Measurements from ENCODE around the gene PTPRJ.

Gene PTPRJ

GRCh38 chr11:47986219-47986618 is 5.9 kb downstream of the PTPRJ start:
- Histone ChIP-seq H4K20me1 (ENCODE audit: control insufficient read depth, insufficient read depth, low read depth, low read length) (no peaks in the 10 kb centered on the region), H3K36me3 (ENCODE audit: control insufficient read depth, low read length) (no peaks in the 10 kb centered on the region), H3K27ac (ENCODE audit: low read depth, low read length) (no peak overlapping the region), H3K4me3 (ENCODE audit: low read length) (no peak overlapping the region), H3K27me3 (ENCODE audit: control insufficient read depth, low read length) (peaks cover 14% of the 10 kb centered on the region), H3K4me2 (ENCODE audit: low read length) (no peak overlapping the region), H3K9me2 (replicated peaks; ENCODE audit: control insufficient read depth, low read length) (no peaks in the 10 kb centered on the region), H3K4me1 (ENCODE audit: control insufficient read depth, low read length) (peaks cover 28% of the 10 kb centered on the region), H3K9me3 (ENCODE audit: control insufficient read depth, insufficient read depth, low read length) (no peaks in the 10 kb centered on the region), H3K79me2 (ENCODE audit: control insufficient read depth, low read length) (no peaks in the 10 kb centered on the region), H3F3A (ENCODE audit: control insufficient read depth, insufficient read depth) (peaks cover 4% of the 10 kb centered on the region; the same call in 1 of the 2 replicates)
- TF ChIP-seq EZH2phosphoT487 (IDR thresholded peaks at IDR 0.05; ENCODE audit: borderline replicate concordance, low read length) (no peak), CTCF (IDR thresholded peaks at IDR 0.05; ENCODE audit: low read depth, low read length, poor library complexity, severe bottlenecking) (no peak)

DNA sequence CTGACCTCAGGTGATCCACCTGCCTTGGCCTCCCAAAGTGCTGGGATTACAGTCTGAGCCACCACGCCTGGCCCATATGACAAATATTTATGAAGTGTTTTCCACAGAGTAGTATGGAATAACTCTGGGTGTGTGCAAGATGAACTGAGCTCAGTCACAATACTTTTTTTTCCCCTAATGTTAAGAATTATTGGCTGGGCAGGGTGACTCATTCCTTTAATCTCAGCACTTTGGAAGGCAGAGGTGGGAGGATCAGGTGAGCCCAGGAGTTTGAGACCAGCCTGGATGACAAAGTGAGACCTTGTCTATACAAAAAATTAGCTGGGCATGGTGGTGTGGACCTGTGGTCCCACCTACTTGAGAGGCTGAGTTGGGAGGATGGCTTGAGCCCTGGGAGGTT is 6.4 kb downstream of the PTPRJ start:
- H3K9me2 ChIP-seq (replicated peaks; ENCODE audit: control insufficient read depth, low read length) = no peaks in the 10 kb centered on the region
- no peaks in the 10 kb centered on the region for H3K9me3 ChIP-seq (ENCODE audit: control insufficient read depth, insufficient read depth, low read length)
- peaks cover 4% of the 10 kb centered on the region; the same call in 1 of the 2 replicates for H3F3A ChIP-seq (ENCODE audit: control insufficient read depth, insufficient read depth)
- H3K4me1 ChIP-seq (ENCODE audit: control insufficient read depth, low read length) = peaks cover 30% of the 10 kb centered on the region
- H3K79me2 ChIP-seq (ENCODE audit: control insufficient read depth, low read length) = no peaks in the 10 kb centered on the region
- no peak overlapping the region for H3K4me3 ChIP-seq (ENCODE audit: low read length)
- H4K20me1 ChIP-seq (ENCODE audit: control insufficient read depth, insufficient read depth, low read depth, low read length) = no peaks in the 10 kb centered on the region
- no peak overlapping the region for H3K27ac ChIP-seq (ENCODE audit: low read depth, low read length)
- no peaks in the 10 kb centered on the region for H3K36me3 ChIP-seq (ENCODE audit: control insufficient read depth, low read length)
- TF ChIP-seq EZH2phosphoT487 (IDR thresholded peaks at IDR 0.05; ENCODE audit: borderline replicate concordance, low read length) = no peak
- no peak for TF ChIP-seq CTCF (IDR thresholded peaks at IDR 0.05; ENCODE audit: low read depth, low read length, poor library complexity, severe bottlenecking)
- H3K4me2 ChIP-seq (ENCODE audit: low read length) = no peak overlapping the region
- H3K27me3 ChIP-seq (ENCODE audit: control insufficient read depth, low read length) = peaks cover 8% of the 10 kb centered on the region

DNA sequence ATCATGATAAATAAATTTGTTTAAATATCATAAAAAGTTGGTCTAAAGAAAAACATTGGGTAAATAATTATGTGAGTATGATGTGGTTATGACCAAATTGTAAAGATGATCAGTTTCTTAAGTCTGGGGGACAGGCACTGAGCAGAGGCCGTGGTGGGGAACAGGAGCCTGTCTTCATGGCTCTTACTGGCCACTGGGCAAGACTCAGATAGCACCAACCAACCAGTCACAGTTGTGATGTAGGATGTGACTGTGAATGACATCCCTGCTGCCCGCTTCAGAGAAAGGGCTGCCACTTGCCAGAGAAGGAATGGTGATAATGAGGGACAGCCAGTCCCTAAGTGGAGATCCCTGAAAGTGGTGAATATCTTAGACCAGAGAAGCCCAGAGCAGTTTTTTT is 7.0 kb downstream of the PTPRJ start:
- 0 out of 2 replicates have a peak overlapping the region, but pooled peaks have one; percentile 15 for H3K27ac ChIP-seq (ENCODE audit: low read depth, low read length)
- peak overlapping the region; percentile 69 for H3K4me2 ChIP-seq (ENCODE audit: low read length)
- peak overlapping the region; percentile 61 for H3K4me3 ChIP-seq (ENCODE audit: low read length)
- no peaks in the 10 kb centered on the region for H3K9me2 ChIP-seq (replicated peaks; ENCODE audit: control insufficient read depth, low read length)
- H3K27me3 ChIP-seq (ENCODE audit: control insufficient read depth, low read length) = peaks cover 3% of the 10 kb centered on the region
- TF ChIP-seq CTCF (IDR thresholded peaks at IDR 0.05; ENCODE audit: low read depth, low read length, poor library complexity, severe bottlenecking) (no peak), EZH2phosphoT487 (IDR thresholded peaks at IDR 0.05; ENCODE audit: borderline replicate concordance, low read length) (no peak)
- peaks cover 4% of the 10 kb centered on the region; the same call in 1 of the 2 replicates for H3F3A ChIP-seq (ENCODE audit: control insufficient read depth, insufficient read depth)
- no peaks in the 10 kb centered on the region for H3K36me3 ChIP-seq (ENCODE audit: control insufficient read depth, low read length)
- no peaks in the 10 kb centered on the region for H3K79me2 ChIP-seq (ENCODE audit: control insufficient read depth, low read length)
- H3K4me1 ChIP-seq (ENCODE audit: control insufficient read depth, low read length) = peaks cover 30% of the 10 kb centered on the region
- no peaks in the 10 kb centered on the region for H3K9me3 ChIP-seq (ENCODE audit: control insufficient read depth, insufficient read depth, low read length)
- H4K20me1 ChIP-seq (ENCODE audit: control insufficient read depth, insufficient read depth, low read depth, low read length) = no peaks in the 10 kb centered on the region
